DMS 273 (cell line): ENCODE data around the gene CADPS.
A peak's percentile ranks its signal among the peaks of the same experiment; 100 is the strongest.

Experiments used
- DNase-seq: peaks from one replicate; lab custom pipeline; 2025; ENCODE audit not compliant: unreplicated experiment; lab: John Stamatoyannopoulos, UW

The CADPS gene

GRCh38 chr3:62647711-62648110 lies 227.5 kb downstream of the CADPS start:
- DNase-seq: no peak

GRCh38 chr3:62644493-62644892 lies 230.7 kb downstream of the CADPS start:
- DNase-seq: no peak

GRCh38 chr3:62638316-62638715 lies 236.9 kb downstream of the CADPS start:
- no peak for DNase-seq

- no peak for DNase-seq
These were observed 238.9 kb downstream of the CADPS start for GRCh38 chr3:62636235-62636826.

- peak; percentile 31 for DNase-seq
These were observed 242.5 kb downstream of the CADPS start for GRCh38 chr3:62632510-62633294.

- DNase-seq: no peak
These were observed 243.7 kb downstream of the CADPS start for GRCh38 chr3:62631488-62631887.

GRCh38 chr3:62630664-62631063 lies 244.6 kb downstream of the CADPS start:
- no peak for DNase-seq

- no peak for DNase-seq
These were observed 249.9 kb downstream of the CADPS start for GRCh38 chr3:62625268-62625667.

GRCh38 chr3:62624185-62624584 lies 251.0 kb downstream of the CADPS start:
- DNase-seq: no peak

- DNase-seq: peak; percentile 68
These were observed 252.6 kb downstream of the CADPS start for GRCh38 chr3:62622553-62623174.

GRCh38 chr3:62621925-62622324 lies 253.3 kb downstream of the CADPS start:
- no peak for DNase-seq

- no peak for DNase-seq
These were observed 254.0 kb downstream of the CADPS start for GRCh38 chr3:62621176-62621575.

GRCh38 chr3:62615258-62615849 lies 259.9 kb downstream of the CADPS start:
- no peak for DNase-seq

GRCh38 chr3:62614527-62614926 lies 260.7 kb downstream of the CADPS start:
- no peak for DNase-seq

- DNase-seq: no peak
These were observed 263.5 kb downstream of the CADPS start for GRCh38 chr3:62611541-62612240.

GRCh38 chr3:62607287-62608029 lies 267.8 kb downstream of the CADPS start:
- DNase-seq: peak; percentile 12

GRCh38 chr3:62605413-62606068 lies 269.7 kb downstream of the CADPS start:
- DNase-seq: peak; percentile 16

GRCh38 chr3:62604751-62605351 lies 270.4 kb downstream of the CADPS start:
- peak; percentile 12 for DNase-seq

- DNase-seq: no peak
These were observed 270.9 kb downstream of the CADPS start for GRCh38 chr3:62604298-62604697.

GRCh38 chr3:62602987-62603386 lies 272.2 kb downstream of the CADPS start:
- DNase-seq: no peak
